HG03039 (cell line): ENCODE data around the gene FAM107B.

Experiments
- ATAC-seq: cut with Tn5 transposase; IDR thresholded peaks from one replicate; pipeline ENCODE4 v1.9.1; 2021; ENCODE audit warnings: mild to moderate bottlenecking, moderate library complexity; ENCODE audit not compliant: unreplicated experiment

The FAM107B gene

DNA sequence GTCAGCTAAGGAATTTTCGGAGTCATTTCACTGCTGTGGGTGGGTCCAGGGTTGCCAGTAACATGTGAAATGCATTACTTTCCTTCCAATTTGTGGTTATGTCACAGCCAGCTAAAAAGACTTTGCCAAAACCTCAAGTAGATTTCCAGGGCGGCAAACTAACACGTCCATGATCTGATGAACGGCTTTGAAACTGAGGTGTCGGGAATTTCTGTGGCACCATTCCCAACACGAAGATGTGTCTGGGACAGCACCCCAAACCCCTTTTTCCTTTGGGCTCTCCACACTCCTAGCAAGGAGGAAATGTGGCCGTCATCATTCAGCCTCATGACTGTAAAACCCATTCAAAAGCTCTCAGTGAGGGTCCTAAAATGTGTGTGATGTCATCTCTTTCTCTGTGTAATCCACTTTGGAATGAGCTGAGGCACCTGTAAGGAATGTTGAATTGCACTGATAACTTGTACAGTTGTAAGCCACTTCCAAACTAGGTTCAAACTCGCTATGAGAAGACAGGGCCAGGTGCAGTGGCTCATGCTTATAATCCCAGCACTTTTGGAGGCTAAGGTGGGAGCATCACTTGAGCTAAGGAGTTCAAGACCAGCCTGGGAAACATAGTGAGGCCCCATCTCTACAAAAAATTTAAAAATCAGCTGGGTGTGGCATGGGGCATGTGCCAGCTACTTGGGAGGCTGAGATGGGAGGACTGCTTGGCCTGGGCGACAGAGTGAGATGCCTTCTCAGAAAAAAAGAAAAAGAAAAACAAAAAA lies 297.9 kb downstream of the FAM107B start:
- ATAC-seq: no peak

DNA sequence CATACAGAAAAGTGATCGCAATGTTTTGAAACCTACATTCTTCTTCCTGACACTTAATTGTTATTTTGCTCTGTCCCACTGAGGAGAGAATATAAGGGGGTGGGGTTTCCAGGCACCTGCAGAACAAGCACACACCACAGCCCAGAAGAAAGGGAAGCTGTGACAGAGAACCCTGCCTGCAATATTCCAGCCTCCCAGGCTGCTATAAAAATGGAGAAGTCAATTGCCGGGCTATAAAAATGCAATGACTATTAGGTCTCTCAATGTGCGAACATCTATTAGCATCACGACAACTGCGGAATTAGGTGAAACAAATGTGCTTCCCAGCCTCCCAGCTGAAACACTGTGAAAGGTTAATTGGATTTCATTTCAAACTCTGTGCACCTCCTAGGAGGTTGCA lies 298.7 kb downstream of the FAM107B start:
- no peak for ATAC-seq

GRCh38 chr10:14474656-14475055 lies 300.0 kb downstream of the FAM107B start:
- ATAC-seq: no peak

- ATAC-seq: no peak
Observed at GRCh38 chr10:14470920-14471319, 303.8 kb downstream of the FAM107B start.

DNA sequence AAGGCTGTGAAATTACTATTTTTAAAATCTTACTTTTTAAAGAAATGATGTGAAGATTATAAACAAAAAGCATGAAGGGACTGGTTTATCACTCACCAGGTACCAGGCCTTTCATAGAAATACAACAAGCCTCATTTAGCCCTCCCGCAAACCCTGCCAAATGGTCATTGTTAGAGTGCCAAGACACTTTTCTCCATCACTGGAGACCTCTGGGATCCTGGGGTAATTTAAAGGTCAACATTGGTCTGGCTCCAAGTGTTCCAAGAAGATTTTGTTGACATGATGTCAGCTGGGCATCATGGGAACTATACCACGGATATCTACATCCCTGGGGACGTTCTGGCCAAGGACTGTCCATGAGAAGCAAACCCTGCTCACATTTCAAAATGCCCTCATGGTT lies 306.0 kb downstream of the FAM107B start:
- ATAC-seq: no peak
